ENCODE results near the gene NACC1.

DNA sequence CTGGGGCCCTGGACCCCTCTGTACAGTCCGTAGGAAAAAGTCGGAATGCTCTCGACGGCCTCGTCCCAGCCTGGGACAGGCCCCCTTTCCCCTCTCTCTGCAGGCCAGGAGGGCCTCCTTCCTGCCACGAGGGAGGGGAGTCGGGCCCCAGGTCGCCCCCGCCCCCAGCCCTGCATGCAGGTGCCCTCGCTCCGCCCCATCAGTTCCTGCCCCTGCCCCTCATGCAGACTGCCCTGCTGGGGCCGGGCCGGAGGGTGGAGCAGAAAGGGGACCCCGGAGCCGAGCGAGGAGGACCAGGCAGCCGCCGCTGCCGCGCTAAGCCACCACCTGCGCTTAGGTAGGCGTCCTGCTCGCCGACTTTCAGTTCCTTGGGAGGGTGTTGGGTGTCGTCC, 22.7 kb upstream of the NACC1 start:
- TF ChIP-seq, protein P1, sequence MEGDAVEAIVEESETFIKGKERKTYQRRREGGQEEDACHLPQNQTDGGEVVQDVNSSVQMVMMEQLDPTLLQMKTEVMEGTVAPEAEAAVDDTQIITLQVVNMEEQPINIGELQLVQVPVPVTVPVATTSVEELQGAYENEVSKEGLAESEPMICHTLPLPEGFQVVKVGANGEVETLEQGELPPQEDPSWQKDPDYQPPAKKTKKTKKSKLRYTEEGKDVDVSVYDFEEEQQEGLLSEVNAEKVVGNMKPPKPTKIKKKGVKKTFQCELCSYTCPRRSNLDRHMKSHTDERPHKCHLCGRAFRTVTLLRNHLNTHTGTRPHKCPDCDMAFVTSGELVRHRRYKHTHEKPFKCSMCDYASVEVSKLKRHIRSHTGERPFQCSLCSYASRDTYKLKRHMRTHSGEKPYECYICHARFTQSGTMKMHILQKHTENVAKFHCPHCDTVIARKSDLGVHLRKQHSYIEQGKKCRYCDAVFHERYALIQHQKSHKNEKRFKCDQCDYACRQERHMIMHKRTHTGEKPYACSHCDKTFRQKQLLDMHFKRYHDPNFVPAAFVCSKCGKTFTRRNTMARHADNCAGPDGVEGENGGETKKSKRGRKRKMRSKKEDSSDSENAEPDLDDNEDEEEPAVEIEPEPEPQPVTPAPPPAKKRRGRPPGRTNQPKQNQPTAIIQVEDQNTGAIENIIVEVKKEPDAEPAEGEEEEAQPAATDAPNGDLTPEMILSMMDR (IDR thresholded peaks at IDR 0.05; ENCODE audit: low read depth, low read length), result no peak
- TF ChIP-seq POLR2A (IDR thresholded peaks at IDR 0.05; ENCODE audit: extremely low read depth, insufficient read length) (peak; percentile 56), MYC (IDR thresholded peaks at IDR 0.05; ENCODE audit: low read depth, low read length) (peak; percentile 43; the same call in 1 of the 2 replicates), MAX (IDR thresholded peaks at IDR 0.05; ENCODE audit: low read depth, low read length) (peak; percentile 43; the same call in 1 of the 2 replicates)

Data from NB4 (cell line).